Activated T-helper 1 cell treated with anti-CD3 and anti-CD28 coated beads, Interleukin-12 subunit alpha, Interleukin-12 subunit beta, Interleukin-2, Interleukin-4 antibody, amounts not matched to agents 30 ng/mL and 10 ng/mL and 1 ng/mL, durations not matched to agents 14 hours and 24 hours and 36 hours (primary cell): ENCODE data around the gene SPAG8. TPM values are rescaled to one million over a fixed set of nuclear protein-coding genes. Genes with fewer than 3 reads are reported as not detected.
A peak's percentile ranks its signal among the peaks of the same experiment; 100 is the strongest.

Experiments used
- DNase-seq: peaks from one replicate; pipeline ENCODE4 v3.0.0; 2021; ENCODE audit warnings: low spot score
- H3K27ac Mint-ChIP-seq: one replicate; pipeline ENCODE4 v1.8.0; 2021; ENCODE audit warnings: mild to moderate bottlenecking, mixed read lengths
- H3K27me3 Mint-ChIP-seq: one replicate; pipeline ENCODE4 v1.8.0; 2022; ENCODE audit warnings: mild to moderate bottlenecking, moderate library complexity, mixed read lengths; ENCODE audit not compliant: insufficient read depth
- H3K36me3 Mint-ChIP-seq: one replicate; pipeline ENCODE4 v1.8.0; 2021; ENCODE audit warnings: low read depth, mixed read lengths
- H3K4me1 Mint-ChIP-seq: one replicate; pipeline ENCODE4 v1.8.0; 2021; ENCODE audit warnings: low read depth, mixed read lengths
- H3K4me3 Mint-ChIP-seq: one replicate; pipeline ENCODE4 v1.8.0; 2021; ENCODE audit warnings: mild to moderate bottlenecking, moderate library complexity, mixed read lengths
- H3K9me3 Mint-ChIP-seq: one replicate; pipeline ENCODE4 v1.8.0; 2021; ENCODE audit warnings: mixed read lengths
- intact Hi-C: fragments of 100-400 bp; cut with micrococcal nuclease; formaldehyde crosslinking; loops from one replicate; pipeline ENCODE4 v1.15.1; 2024
- total RNA-seq: library from RNA; stranded (reverse); gene quantifications from 2 replicates; pipeline ENCODE4 v1.2.3, GENCODE V29; 2022

Gene SPAG8
- total RNA-seq, 1 donor from 2014 or later = 1.0 TPM

GRCh38 chr9:35793461-35793860, 18.6 kb downstream of the SPAG8 start:
- DNase-seq = no peak
- H3K27ac Mint-ChIP-seq = peak overlapping the region; percentile 10
- peaks cover 23% of the 10 kb centered on the region for H3K4me1 Mint-ChIP-seq
- no peaks in the 10 kb centered on the region for H3K27me3 Mint-ChIP-seq
- intact Hi-C loops = no loop called here
- H3K9me3 Mint-ChIP-seq = no peaks in the 10 kb centered on the region
- H3K4me3 Mint-ChIP-seq = no peak overlapping the region
- H3K36me3 Mint-ChIP-seq = peaks cover 10% of the 10 kb centered on the region

DNA sequence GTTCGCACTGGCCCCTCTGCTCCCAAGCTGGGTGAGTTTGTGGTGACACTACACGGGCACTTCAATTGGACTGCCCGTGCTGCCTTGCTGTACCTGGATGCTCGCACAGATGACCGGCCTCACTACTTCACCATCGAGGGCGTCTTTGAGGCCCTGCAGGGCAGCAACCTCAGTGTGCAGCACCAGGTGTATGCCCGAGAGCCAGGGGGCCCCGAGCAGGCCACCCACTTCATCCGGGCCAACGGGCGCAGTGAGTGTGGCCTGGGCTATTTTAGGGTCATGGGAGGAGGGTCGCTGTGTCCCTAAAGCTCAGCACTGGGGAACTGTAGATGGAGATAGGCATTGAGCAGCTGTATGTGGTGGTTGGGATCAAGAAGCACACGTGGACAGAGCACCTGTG, 19.2 kb downstream of the SPAG8 start:
- Mint-ChIP-seq H3K27me3 (no peaks in the 10 kb centered on the region), H3K36me3 (peaks cover 10% of the 10 kb centered on the region), H3K4me3 (no peak overlapping the region), H3K27ac (peak overlapping the region; percentile 10), H3K4me1 (peaks cover 17% of the 10 kb centered on the region), H3K9me3 (no peaks in the 10 kb centered on the region)
- intact Hi-C loops = no loop called here
- DNase-seq = no peak

DNA sequence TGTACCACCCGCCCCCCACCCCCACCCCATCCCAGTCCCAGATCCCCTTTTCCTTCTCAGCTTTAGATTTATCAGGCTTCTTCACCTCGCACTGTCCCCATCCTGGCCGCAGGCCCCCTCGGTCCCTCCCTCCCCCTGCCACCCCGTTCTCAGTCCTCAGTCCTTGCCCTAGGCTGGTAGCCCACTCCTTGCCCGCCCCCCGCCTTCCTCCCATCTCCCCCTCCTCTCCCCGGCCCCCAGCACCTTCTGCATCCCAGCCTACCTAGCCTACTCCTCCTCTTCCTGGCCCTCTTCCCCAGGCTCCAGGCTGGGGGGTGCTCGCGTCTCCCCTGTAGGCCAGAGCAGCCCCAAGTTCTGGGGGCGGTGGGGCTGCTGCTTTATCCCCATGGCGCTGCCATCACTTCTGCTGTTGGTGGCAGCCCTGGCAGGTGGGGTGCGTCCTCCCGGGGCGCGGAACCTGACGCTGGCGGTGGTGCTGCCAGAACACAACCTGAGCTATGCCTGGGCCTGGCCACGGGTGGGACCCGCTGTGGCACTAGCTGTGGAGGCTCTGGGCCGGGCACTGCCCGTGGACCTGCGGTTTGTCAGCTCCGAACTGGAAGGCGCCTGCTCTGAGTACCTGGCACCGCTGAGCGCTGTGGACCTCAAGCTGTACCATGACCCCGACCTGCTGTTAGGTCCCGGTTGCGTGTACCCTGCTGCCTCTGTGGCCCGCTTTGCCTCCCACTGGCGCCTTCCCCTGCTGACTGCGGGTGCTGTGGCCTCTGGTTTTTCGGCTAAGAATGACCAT, 19.8 kb downstream of the SPAG8 start:
- Mint-ChIP-seq H3K36me3 (peaks cover 15% of the 10 kb centered on the region), H3K4me1 (peaks cover 13% of the 10 kb centered on the region), H3K4me3 (no peak overlapping the region), H3K27ac (no peak overlapping the region), H3K9me3 (no peaks in the 10 kb centered on the region), H3K27me3 (no peaks in the 10 kb centered on the region)
- intact Hi-C loops = no loop called here
- no peak for DNase-seq

GRCh38 chr9:35791297-35791921, 20.7 kb downstream of the SPAG8 start, which contains the start of gene NPR2:
Gene NPR2 (plus strand): TSS chr9:35791591. CDS start chr9:35792409, 818 bp downstream.
- Mint-ChIP-seq H3K36me3 (peaks cover 17% of the 10 kb centered on the region), H3K4me1 (peaks cover 10% of the 10 kb centered on the region), H3K27me3 (no peaks in the 10 kb centered on the region), H3K27ac (no peak within 1 kb of the TSS), H3K4me3 (no peak within 1 kb of the TSS), H3K9me3 (no peaks in the 10 kb centered on the region)
- intact Hi-C loops = no loop called here
- no peak for DNase-seq

- no peaks in the 10 kb centered on the region for H3K27me3 Mint-ChIP-seq
- H3K36me3 Mint-ChIP-seq = peaks cover 25% of the 10 kb centered on the region
- peaks cover 10% of the 10 kb centered on the region for H3K4me1 Mint-ChIP-seq
- peak; percentile 45 for DNase-seq
- no peak overlapping the region for H3K4me3 Mint-ChIP-seq
- intact Hi-C loops = loop anchor here (1.0 kb wide), 3 partner anchors 22 to 92 kb away; partner anchors contain the start of gene SPAG8
- no peaks in the 10 kb centered on the region for H3K9me3 Mint-ChIP-seq
- no peak overlapping the region for H3K27ac Mint-ChIP-seq
Observed at GRCh38 chr9:35790385-35791296, 21.4 kb downstream of the SPAG8 start.

DNA sequence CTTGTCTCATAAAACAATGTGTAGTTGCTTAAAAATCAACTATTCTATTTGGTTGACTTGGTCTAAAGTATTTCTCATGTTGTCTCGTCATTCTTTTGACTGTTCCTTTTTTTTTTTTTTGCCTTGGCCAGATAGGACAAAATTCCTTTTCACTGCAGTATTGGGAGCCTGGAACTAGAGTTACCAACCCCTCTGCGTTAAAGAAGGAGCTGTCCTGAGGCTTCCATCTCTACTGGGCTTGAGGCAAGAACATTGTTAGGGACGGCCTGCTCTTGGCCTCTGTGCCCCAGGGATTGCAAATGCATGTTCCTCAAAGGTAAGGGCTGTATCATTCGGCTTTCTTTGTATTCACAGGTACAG, 22.1 kb downstream of the SPAG8 start:
- no peak overlapping the region for H3K27ac Mint-ChIP-seq
- H3K4me3 Mint-ChIP-seq = no peak overlapping the region
- intact Hi-C loops = loop anchor here (1.0 kb wide), 3 partner anchors 22 to 92 kb away; partner anchors contain the start of gene SPAG8
- no peaks in the 10 kb centered on the region for H3K9me3 Mint-ChIP-seq
- H3K36me3 Mint-ChIP-seq = peaks cover 25% of the 10 kb centered on the region
- no peak for DNase-seq
- H3K4me1 Mint-ChIP-seq = peaks cover 10% of the 10 kb centered on the region
- H3K27me3 Mint-ChIP-seq = no peaks in the 10 kb centered on the region

- intact Hi-C loops = no loop called here
- Mint-ChIP-seq H3K36me3 (peaks cover 26% of the 10 kb centered on the region), H3K4me3 (no peak overlapping the region), H3K27ac (no peak overlapping the region), H3K9me3 (no peaks in the 10 kb centered on the region), H3K4me1 (peaks cover 7% of the 10 kb centered on the region), H3K27me3 (no peaks in the 10 kb centered on the region)
- no peak for DNase-seq
Observed at GRCh38 chr9:35789541-35789940, 22.5 kb downstream of the SPAG8 start.

DNA sequence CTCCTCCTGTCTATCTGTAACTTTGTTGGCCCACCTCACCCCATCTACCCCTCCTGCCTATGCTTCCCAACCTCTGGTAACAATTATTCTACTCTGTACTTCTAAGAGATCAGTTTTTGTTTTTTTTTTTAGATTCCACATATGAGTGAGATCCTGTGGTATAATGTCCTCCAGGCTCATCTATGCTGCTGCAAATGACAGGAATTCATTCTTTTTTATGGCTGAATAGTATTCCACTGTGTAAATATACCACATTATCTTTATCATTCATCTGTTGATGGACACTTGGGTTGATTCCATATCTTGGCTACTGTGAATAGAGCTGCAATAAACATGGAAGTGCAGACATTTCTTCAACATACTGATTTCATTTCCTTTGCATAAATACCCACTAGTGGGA, 28.6 kb downstream of the SPAG8 start:
- no peak overlapping the region for H3K27ac Mint-ChIP-seq
- intact Hi-C loops = no loop called here
- no peaks in the 10 kb centered on the region for H3K9me3 Mint-ChIP-seq
- no peaks in the 10 kb centered on the region for H3K4me1 Mint-ChIP-seq
- DNase-seq = no peak
- no peak overlapping the region for H3K4me3 Mint-ChIP-seq
- H3K27me3 Mint-ChIP-seq = no peaks in the 10 kb centered on the region
- H3K36me3 Mint-ChIP-seq = peaks cover 32% of the 10 kb centered on the region

- Mint-ChIP-seq H3K27me3 (no peaks in the 10 kb centered on the region), H3K4me1 (peaks cover 2% of the 10 kb centered on the region), H3K27ac (no peak overlapping the region), H3K9me3 (no peaks in the 10 kb centered on the region), H3K4me3 (no peak overlapping the region), H3K36me3 (peaks cover 24% of the 10 kb centered on the region)
- intact Hi-C loops = no loop called here
- DNase-seq = no peak
Observed at GRCh38 chr9:35781066-35781465, 31.0 kb downstream of the SPAG8 start.

- DNase-seq = no peak
- Mint-ChIP-seq H3K9me3 (no peaks in the 10 kb centered on the region), H3K4me1 (peaks cover 13% of the 10 kb centered on the region), H3K36me3 (peaks cover 10% of the 10 kb centered on the region), H3K27ac (no peak overlapping the region), H3K4me3 (no peak overlapping the region), H3K27me3 (no peaks in the 10 kb centered on the region)
- intact Hi-C loops = no loop called here
Observed at GRCh38 chr9:35778496-35778895, 33.6 kb downstream of the SPAG8 start.

DNA sequence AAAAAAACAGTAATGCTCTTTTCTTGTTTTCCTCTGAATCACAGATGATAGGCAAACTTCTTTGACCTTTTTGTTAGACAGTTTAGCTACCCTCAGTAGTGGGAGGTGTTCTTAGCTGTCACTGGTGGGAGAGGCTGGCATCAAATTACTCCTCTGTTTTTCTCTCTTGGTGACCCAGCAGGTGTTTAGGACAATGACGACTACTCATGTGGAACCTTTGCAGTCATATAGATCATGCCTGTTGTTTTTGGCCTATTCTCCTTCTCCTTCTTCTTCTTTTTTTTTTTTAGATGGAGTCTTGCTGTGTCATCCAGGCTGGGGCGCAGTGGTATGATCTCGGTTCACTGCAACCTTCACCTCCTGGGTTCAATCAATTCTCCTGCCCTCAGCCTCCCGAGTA, 36.0 kb downstream of the SPAG8 start:
- H3K36me3 Mint-ChIP-seq = peaks cover 7% of the 10 kb centered on the region
- no peaks in the 10 kb centered on the region for H3K27me3 Mint-ChIP-seq
- peak overlapping the region; percentile 77 for H3K27ac Mint-ChIP-seq
- no peak for DNase-seq
- H3K4me3 Mint-ChIP-seq = no peak overlapping the region
- H3K9me3 Mint-ChIP-seq = no peaks in the 10 kb centered on the region
- intact Hi-C loops = no loop called here
- peaks cover 13% of the 10 kb centered on the region for H3K4me1 Mint-ChIP-seq

DNA sequence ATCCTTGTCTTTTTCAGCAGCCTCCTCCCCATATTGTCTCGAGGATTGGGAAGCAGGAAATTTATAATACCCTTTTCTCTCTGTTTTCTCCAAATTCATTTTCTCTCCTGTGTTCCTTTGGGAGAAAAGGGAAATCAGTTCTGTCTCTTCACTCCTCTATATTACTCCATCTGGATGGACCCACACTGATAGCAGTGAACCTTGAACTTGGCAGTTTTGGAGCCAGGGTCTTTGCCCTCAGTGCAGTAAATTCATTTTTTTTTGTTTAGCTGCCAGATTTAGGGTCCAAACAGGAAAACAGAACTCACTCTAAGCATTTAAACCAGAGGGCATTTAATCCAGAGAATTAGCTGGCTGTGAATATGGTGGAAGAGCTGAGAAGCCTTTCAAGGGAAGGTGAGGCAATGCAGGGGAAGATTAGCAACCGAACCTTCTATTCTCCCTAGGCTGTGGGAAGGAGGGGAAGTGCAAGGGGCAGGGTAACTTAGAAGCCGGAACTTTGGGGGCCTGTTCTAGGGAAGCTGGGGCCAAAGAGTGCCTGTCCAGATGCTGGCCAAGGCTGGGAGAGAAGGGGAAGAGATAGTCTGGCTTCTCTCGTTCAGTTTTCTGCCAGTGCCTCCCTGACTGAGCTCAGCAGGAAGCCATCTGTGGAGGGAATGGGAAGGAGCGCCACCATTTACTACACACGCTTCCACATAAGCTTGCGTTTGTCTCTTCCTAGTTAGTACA, 37.0 kb downstream of the SPAG8 start:
- no peak for DNase-seq
- peak overlapping the region; percentile 25 for H3K27ac Mint-ChIP-seq
- intact Hi-C loops = no loop called here

More for the DNA sequence above, 37.0 kb downstream of the SPAG8 start:
- H3K4me1 Mint-ChIP-seq = peaks cover 13% of the 10 kb centered on the region
- H3K36me3 Mint-ChIP-seq = peaks cover 5% of the 10 kb centered on the region
- H3K9me3 Mint-ChIP-seq = no peaks in the 10 kb centered on the region
- no peaks in the 10 kb centered on the region for H3K27me3 Mint-ChIP-seq
- no peak overlapping the region for H3K4me3 Mint-ChIP-seq
